NCI-H526 (cell line): Measurements from ENCODE around the gene CCDC74A.
A peak's percentile ranks its signal among the peaks of the same experiment; 100 is the strongest.
"Not testable (repeated sequence)": the region's sequence is repeated elsewhere in the genome, so short reads cannot be mapped to it uniquely, and the experiment has no call there.

Experiments
- DNase-seq, 2 experiments: peaks; one replicate each; lab custom pipeline; 2025; lab: John Stamatoyannopoulos, UW

CCDC74A gene

GRCh38 chr2:131503587-131503986 lies 24.1 kb upstream of the CCDC74A start:
- not testable (repeated sequence) for DNase-seq

- not testable (repeated sequence) for DNase-seq
Measured at GRCh38 chr2:131504082-131504750, 23.5 kb upstream of the CCDC74A start.

- DNase-seq: no peak
Measured at GRCh38 chr2:131509615-131510014, 18.1 kb upstream of the CCDC74A start.

DNA sequence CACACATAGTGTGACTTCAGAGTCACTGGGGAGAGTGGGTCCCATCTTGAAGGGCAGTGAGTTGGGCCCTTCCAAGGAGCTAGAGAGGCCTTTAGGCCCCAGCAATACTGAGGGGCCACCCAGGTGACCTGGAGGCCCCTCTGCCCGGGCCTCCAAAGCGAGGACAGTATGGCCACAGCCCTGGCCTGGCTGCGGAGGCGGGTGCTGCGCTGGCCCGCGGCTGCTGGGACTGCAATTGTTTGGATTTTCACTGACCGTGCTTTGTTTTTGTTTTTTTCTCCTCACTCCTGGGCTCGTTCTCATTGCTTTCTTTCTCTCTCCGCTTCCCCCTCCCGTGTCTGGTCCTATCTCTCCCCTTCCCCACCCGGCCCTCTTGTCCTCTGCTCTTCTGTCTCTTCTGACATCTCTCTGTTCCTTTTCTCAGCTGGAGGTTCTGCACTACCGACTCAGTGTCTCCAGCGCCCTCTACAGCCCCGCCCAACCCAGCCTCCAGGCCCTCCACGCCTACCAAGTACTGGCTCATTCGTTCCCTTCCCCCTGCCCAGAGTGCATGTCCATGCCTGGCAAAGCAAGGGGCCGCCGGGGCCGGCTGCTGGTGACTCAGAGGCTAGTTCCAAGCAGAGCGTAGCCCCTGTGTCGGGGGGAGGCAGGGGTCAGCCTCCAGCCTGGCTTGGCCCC lies 16.3 kb upstream of the CCDC74A start:
- DNase-seq: not testable (repeated sequence)

- DNase-seq: not testable (repeated sequence)
Measured at GRCh38 chr2:131511969-131512870, 15.5 kb upstream of the CCDC74A start.

DNA sequence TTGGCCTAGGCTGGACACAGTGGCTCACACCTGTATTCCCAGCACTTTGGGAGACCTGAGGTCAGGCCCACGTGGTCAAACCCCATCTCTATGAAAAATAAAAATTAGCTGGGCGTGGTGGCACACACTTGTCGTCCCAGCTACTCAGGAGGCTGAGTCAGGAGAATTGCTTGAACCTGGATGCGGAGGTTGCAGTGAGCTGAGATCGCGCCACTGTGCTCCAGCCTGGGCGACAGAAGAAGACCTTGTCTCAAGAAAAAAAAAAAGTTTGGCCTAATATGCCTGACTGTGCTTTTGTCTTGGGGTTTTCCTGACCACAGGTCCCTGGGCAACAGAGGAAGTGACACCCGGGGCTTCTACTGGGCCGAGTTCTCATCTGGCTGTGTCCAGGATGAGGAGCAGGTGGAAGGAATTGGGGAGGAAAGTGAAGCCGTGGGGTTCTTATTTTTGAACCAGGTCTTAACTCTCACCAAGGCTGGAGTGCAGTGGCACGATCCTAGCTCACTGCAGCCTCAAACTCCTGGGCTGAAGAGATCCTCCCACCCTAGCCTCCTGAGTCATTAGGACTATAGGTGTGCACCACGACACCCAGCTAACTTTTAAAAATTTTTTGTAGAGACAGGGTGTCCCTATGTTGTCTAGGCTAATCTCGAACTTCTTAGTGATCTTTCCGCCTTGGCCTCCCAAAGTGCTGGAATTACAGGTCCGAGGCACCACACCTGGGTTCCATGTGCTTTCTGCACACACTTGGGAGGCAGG lies 13.1 kb upstream of the CCDC74A start:
- not testable (repeated sequence) for DNase-seq

- not testable (repeated sequence) for DNase-seq
Measured at GRCh38 chr2:131515235-131515634, 12.5 kb upstream of the CCDC74A start.

GRCh38 chr2:131516011-131516410 lies 11.7 kb upstream of the CCDC74A start:
- no peak for DNase-seq

- DNase-seq: peak in 1 of 2 experiments; percentile 23
Measured at GRCh38 chr2:131516621-131517020, 11.1 kb upstream of the CCDC74A start.

GRCh38 chr2:131517106-131517831 lies 10.4 kb upstream of the CCDC74A start:
- no peak for DNase-seq

DNA sequence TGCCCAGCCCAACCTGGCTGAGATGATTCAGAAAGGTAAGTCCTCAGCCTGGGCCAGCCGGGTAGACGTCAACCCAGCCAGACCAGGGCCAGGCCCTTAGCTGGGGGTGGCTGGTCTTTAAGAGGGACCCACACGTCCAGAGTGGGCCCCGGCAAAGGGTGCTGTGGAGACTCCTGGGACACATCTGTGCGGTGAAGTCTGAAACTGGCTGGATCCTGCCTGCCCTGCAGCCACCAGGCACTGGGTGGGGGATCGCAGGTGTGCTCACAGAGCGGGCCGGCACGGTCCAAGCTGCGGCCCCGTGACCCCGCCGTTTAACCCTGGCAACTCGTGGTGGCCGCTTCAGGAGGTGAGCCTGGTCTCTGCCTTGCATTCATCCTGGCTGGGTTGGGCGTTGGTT lies 9.8 kb upstream of the CCDC74A start:
- not testable (repeated sequence) for DNase-seq

GRCh38 chr2:131518531-131518930 lies 9.2 kb upstream of the CCDC74A start:
- DNase-seq: not testable (repeated sequence)

DNA sequence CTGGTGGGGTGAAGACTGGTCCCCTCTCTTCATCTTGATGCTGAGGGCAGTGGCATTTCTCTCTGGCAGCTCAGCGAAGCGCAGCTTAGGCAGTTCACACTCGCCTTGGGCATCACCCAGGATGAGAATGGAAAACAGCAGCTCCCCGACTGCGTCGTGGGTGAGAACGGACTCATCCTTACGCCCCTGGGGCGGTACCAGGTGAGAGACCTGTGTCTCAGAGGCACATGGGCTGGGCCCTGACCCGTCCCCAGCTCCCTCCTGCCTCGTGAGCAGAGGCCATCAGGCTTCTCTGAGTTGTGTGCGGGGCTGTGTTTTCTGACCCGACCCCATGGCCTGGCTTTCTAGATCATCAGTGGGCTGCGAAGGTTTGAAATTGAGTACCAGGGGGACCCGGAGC lies 8.2 kb upstream of the CCDC74A start:
- DNase-seq: no peak

DNA sequence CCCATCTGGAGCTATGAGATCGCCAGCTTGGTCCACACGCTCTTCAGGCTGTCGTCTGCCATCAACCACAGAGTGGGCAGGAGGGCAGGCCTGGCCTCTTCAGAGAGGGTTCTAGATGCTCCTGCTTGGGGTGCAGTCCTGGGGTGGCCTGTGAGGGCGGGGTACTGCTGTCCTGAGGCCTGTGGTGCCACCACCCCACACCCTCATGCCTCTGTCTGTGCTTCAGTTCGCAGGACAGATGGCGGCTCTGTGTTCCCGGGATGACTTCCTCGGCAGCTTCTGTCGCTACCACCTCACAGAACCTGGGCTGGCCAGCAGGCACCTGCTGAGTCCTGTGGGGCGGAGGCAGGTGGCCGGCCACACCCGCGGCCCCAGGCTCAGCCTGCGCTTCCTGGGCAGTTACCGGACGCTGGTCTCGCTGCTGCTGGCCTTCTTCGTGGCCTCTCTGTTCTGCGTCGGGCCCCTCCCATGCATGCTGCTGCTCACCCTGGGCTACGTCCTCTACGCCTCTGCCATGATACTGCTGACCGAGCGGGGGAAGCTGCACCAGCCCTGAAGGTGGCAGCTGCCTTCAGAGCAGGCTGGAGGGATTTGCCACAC lies 7.7 kb upstream of the CCDC74A start:
- DNase-seq: not testable (repeated sequence)

DNA sequence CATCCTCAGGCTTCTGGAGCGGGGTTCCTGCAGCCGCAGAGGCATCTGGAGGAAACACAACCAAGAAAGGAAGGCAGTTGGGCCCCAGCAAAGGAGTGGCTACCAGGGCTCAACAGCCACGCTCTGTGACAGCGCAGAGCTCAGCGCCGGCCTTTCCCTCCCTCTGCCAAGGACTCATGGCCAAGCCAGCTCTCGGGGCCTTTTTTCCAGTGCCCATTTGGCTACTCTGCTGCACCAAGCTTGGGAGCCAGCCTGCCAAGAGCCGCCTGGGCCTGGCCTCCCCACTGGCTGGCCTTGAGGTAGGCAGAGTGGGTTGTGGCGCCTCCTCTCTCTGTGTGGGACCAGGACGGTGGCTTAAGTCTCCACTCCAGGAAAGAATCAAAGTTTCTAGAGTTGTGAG lies 7.2 kb upstream of the CCDC74A start:
- no peak for DNase-seq

GRCh38 chr2:131521524-131521923 lies 6.2 kb upstream of the CCDC74A start:
- DNase-seq: not testable (repeated sequence)

- DNase-seq: no peak
Measured at GRCh38 chr2:131521961-131522781, 5.5 kb upstream of the CCDC74A start.

DNA sequence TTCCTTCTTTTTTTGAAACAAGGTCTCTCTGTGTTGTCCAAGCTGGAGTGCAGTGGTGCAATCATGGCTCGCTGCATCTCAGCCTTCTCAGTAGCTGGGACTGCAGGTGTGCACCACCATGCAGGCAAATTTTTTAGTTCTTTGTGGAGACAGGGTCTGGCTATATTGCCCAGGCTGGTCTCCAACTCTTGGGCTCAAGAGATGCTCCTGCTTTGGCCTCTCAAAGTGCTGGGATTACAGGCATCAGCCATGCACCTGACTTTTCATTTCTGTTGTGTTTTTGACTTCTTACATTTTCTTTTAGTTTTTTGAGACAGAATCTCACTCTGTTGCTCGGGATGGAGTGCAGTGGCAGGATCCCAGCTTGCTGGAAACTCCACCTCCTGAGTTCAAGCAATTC lies 2.4 kb upstream of the CCDC74A start:
- DNase-seq: not testable (repeated sequence)

GRCh38 chr2:131528981-131529863 lies 1.5 kb downstream of the CCDC74A start:
- DNase-seq: peak in 1 of 2 experiments; percentile 28
